GM20000 (cell line): Measurements from ENCODE around the gene CDH18.

Experiments used
- DNase-seq: peaks from one replicate; pipeline ENCODE4 v3.0.0; 2012; ENCODE audit warnings: low spot score
- TF ChIP-seq, protein P1 (sequence below): IDR thresholded peaks from 2 replicates; pipeline ENCODE4 v1.5.1; 2012; ENCODE audit warnings: mild to moderate bottlenecking, control low read depth; ENCODE audit errors: extremely low read depth, missing control alignments

Gene CDH18

DNA sequence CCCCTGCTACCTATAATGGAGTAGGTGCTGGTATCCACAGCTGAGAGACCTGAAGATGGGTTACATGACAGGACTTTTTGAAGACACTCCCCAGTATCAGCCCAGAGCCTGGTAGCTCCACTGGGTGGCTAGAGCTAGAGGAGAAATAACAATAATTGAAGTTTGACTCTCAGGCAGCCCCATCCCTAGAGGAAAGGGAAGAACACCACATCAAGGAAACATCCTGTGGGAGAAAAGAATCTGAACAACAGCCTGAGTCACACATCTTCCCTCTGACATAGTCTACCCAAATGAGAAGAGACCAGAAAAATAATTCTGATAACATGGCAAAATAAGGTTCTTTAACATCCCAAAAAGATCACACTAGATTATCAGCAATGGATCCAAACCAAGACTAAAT, 432.1 kb downstream of the CDH18 start:
- TF ChIP-seq, protein P1, sequence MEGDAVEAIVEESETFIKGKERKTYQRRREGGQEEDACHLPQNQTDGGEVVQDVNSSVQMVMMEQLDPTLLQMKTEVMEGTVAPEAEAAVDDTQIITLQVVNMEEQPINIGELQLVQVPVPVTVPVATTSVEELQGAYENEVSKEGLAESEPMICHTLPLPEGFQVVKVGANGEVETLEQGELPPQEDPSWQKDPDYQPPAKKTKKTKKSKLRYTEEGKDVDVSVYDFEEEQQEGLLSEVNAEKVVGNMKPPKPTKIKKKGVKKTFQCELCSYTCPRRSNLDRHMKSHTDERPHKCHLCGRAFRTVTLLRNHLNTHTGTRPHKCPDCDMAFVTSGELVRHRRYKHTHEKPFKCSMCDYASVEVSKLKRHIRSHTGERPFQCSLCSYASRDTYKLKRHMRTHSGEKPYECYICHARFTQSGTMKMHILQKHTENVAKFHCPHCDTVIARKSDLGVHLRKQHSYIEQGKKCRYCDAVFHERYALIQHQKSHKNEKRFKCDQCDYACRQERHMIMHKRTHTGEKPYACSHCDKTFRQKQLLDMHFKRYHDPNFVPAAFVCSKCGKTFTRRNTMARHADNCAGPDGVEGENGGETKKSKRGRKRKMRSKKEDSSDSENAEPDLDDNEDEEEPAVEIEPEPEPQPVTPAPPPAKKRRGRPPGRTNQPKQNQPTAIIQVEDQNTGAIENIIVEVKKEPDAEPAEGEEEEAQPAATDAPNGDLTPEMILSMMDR: no peak
- no peak for DNase-seq

GRCh38 chr5:19555436-19555835, 432.6 kb downstream of the CDH18 start:
- no peak for DNase-seq
- TF ChIP-seq, protein P1: no peak

- no peak for DNase-seq
- TF ChIP-seq, protein P1: no peak
These were observed 433.5 kb downstream of the CDH18 start for GRCh38 chr5:19554524-19554923.

- TF ChIP-seq, protein P1: no peak
- DNase-seq: no peak
These were observed 440.4 kb downstream of the CDH18 start for GRCh38 chr5:19547640-19548039.

DNA sequence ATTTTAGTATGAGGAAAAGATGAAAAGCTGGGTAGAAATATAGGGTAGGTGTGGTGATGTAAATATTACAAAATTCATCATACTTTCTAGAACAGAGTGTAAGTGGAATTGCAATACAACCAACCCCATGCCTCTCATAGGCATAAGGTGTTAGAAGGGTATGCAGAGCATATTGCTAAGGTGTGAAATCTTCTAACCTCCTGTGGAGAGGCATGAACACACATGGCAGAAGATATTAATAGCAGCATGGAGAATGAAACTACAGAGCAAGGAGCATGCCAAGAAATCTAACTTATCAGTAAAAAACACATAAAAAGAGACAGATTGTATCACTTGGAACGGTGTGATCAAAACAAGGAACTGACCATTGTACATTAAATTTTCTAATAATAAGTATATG, 441.5 kb downstream of the CDH18 start:
- no peak for DNase-seq
- TF ChIP-seq, protein P1: no peak

DNA sequence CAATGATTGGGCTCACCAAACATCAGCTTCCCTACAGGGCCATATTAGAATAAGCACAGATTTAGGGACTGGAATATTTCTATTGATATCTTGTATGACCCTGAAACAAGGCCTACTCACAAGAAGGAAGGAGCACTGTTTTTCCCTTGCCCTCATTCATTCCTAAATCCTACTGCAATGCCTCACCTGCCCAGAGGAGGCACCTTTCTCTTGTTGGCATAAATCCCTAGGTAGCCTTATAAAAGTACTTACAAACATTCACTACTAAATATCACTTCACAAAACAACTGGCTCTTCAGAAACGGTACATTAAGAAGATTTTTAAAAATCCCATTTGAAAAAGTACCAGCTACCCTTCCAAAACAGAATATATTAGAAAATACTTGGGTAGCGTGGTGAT, 449.4 kb downstream of the CDH18 start:
- no peak for DNase-seq
- TF ChIP-seq, protein P1: no peak

- DNase-seq: no peak
- TF ChIP-seq, protein P1: no peak
These were observed 451.6 kb downstream of the CDH18 start for GRCh38 chr5:19536387-19536786.
